Esophagus muscularis mucosa (tissue), 4 donors: ENCODE results near the gene DMWD. TPM values are rescaled to one million over a fixed set of nuclear protein-coding genes. Genes with fewer than 3 reads are reported as not detected.

Experiments used
- DNase-seq: peaks from one replicate; pipeline ENCODE4 v3.0.0-alpha.2; 2017; ENCODE audit errors: extremely low spot score
- H3K27ac ChIP-seq, 4 donors: fragments of 200-600 bp; sonication (generic); replicated peaks in 1 of 4; 1 replicate in 3 of 4; 2 replicates in 1 of 4; pipeline ENCODE4 v1.5.1; 2016 to 2019; ENCODE audit warnings: mild to moderate bottlenecking in 1 of 4
- H3K27me3 ChIP-seq, 4 donors: fragments of 200-600 bp; sonication (generic); one replicate each; pipeline versions ENCODE4 v1.5.1 to v1.6.0; 2016 to 2019
- H3K36me3 ChIP-seq, 4 donors: fragments of 200-600 bp; sonication (generic); one replicate each; pipeline ENCODE4 v1.5.1; 2016 to 2019
- H3K4me1 ChIP-seq, 4 donors: fragments of 200-600 bp; sonication (generic); one replicate each; pipeline ENCODE4 v1.5.1; 2016 to 2019
- H3K4me3 ChIP-seq, 4 donors: fragments of 200-600 bp; sonication (generic); 1 replicate in 2 of 4; 2 replicates in 2 of 4; pipeline ENCODE4 v1.5.1; 2016 to 2019; ENCODE audit warnings: mild to moderate bottlenecking in 4 of 4, moderate library complexity in 1 of 4
- H3K9me3 ChIP-seq, 4 donors: fragments of 200-600 bp; sonication (generic); 1 replicate in 3 of 4; 2 replicates in 1 of 4; pipeline ENCODE4 v1.5.1; 2016 to 2019
- EP300 ChIP-seq: sonication (generic); formaldehyde crosslinking; IDR thresholded peaks from one replicate; pipeline ENCODE4 v1.6.1; 2017; ENCODE audit warnings: antibody characterized with exemption
- POLR2A ChIP-seq: fragments of 450-650 bp; IDR thresholded peaks from one replicate; pipeline ENCODE4 v1.6.1; 2017; ENCODE audit warnings: antibody characterized with exemption, moderate library complexity, mild to moderate bottlenecking, low read depth
- POLR2AphosphoS5 ChIP-seq, 2 donors: sonication (generic); formaldehyde crosslinking; IDR thresholded peaks; one replicate each; pipeline ENCODE4 v1.6.1; 2017; ENCODE audit warnings: antibody characterized with exemption in 2 of 2
- WGBS: methylation state at CpG from one replicate; pipeline ENCODE4 v1.1.5; 2018; 5-methylcytosine and 5-hydroxymethylcytosine counted together
- intact Hi-C: fragments of 100-400 bp; cut with DNase I; formaldehyde crosslinking; loops from one replicate; pipeline ENCODE4 v1.15.1; 2023
- total RNA-seq, 4 donors: library from RNA; depleted of rRNA; stranded (reverse); fragments of >200 nt; gene quantifications; one replicate each; pipeline versions ENCODE4 v1.1.0 to v1.2.1, GENCODE V29; 2016
- TF ChIP-seq, protein P1 (sequence below), 3 experiments: fragments of 200-600 bp in 2 of 3; fragments of 450-650 bp in 1 of 3; sonication (generic) in 2 of 3; IDR thresholded peaks; one replicate each; pipeline ENCODE4 v1.5.1; 2017 to 2019; ENCODE audit warnings: antibody characterized with exemption in 3 of 3, mild to moderate bottlenecking in 2 of 3, moderate library complexity in 1 of 3

DMWD gene
- total RNA-seq, 4 donors from 2014 or later: 56.0 to 88.7 (median 63.3) TPM

DNA sequence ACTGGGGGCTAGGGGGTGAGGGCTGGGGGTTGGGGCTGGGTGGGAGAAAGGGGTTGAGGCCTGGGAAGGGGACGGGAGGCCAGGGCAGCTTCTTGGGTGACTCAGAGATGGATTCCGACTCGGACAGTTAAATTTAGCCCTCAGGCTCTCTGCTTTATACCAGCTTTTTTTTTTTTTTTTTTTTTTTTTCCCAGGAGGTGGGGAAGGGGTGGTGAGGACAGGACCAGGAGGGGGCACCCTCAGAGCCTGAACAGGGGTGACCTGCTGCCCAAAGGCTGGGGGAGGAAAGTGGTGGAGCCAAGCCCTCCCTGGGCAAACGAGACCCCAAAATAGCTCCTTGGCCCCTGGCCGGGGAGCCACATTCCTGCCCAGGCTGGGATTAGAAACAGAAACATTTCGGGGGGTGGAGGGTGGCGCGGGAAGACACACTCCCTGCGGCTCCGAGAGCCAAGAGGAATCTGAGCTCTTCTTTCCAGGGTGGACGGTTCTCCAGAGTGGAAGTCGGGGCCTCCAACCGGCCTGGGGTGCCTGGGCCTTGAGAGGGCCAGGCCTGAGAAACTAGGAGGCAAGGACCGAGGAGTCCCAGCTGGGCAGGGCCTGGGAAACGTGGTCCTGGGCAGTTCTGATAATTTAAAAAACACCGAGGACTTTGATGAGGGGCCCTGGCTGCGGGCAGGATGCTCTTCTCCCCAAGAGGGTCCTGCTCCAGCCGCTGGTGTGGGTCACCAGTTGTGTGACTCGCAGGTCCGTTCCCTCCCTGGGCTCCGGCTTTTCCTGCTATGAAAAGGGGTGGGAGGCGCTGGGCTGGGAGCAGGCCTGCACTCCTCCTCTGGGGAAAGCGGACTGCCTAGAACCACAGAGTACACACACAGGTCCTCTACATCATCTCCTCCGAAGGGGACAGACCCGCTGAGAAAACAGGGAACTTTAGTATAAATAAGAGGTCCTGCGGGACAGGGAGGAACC is 9.5 kb downstream of the DMWD start:
- no peak for DNase-seq
- peaks cover 63 to 89% (median 82%) of the 10 kb centered on the region in 4 donors for H3K4me1 ChIP-seq
- intact Hi-C loops: no loop called here
- no peaks in the 10 kb centered on the region for H3K9me3 ChIP-seq
- TF ChIP-seq EP300 (peak; percentile 54), POLR2A (no peak), POLR2AphosphoS5 (IDR thresholded peaks at IDR 0.05) (peak; percentile 83 to 92)
- TF ChIP-seq, protein P1, sequence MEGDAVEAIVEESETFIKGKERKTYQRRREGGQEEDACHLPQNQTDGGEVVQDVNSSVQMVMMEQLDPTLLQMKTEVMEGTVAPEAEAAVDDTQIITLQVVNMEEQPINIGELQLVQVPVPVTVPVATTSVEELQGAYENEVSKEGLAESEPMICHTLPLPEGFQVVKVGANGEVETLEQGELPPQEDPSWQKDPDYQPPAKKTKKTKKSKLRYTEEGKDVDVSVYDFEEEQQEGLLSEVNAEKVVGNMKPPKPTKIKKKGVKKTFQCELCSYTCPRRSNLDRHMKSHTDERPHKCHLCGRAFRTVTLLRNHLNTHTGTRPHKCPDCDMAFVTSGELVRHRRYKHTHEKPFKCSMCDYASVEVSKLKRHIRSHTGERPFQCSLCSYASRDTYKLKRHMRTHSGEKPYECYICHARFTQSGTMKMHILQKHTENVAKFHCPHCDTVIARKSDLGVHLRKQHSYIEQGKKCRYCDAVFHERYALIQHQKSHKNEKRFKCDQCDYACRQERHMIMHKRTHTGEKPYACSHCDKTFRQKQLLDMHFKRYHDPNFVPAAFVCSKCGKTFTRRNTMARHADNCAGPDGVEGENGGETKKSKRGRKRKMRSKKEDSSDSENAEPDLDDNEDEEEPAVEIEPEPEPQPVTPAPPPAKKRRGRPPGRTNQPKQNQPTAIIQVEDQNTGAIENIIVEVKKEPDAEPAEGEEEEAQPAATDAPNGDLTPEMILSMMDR (IDR thresholded peaks at IDR 0.05): no peak
- H3K27ac ChIP-seq: peak overlapping the region; percentile 94 to 97 (median 95)
- 30% methylated on average over 21 of the region's 26 CpGs for WGBS
- H3K36me3 ChIP-seq: peaks cover 16 to 46% (median 41%) of the 10 kb centered on the region in 4 donors
- peak overlapping the region; percentile 61 to 82 (median 78) for H3K4me3 ChIP-seq
- H3K27me3 ChIP-seq: no peaks in the 10 kb centered on the region

- no peaks in the 10 kb centered on the region for H3K27me3 ChIP-seq
Observed at GRCh38 chr19:45782162-45782691, 10.4 kb downstream of the DMWD start, which contains the start of gene DMPK. DMPK (minus strand) TSS chr19:45782490; CDS start chr19:45782352, 138 bp downstream.

DNA sequence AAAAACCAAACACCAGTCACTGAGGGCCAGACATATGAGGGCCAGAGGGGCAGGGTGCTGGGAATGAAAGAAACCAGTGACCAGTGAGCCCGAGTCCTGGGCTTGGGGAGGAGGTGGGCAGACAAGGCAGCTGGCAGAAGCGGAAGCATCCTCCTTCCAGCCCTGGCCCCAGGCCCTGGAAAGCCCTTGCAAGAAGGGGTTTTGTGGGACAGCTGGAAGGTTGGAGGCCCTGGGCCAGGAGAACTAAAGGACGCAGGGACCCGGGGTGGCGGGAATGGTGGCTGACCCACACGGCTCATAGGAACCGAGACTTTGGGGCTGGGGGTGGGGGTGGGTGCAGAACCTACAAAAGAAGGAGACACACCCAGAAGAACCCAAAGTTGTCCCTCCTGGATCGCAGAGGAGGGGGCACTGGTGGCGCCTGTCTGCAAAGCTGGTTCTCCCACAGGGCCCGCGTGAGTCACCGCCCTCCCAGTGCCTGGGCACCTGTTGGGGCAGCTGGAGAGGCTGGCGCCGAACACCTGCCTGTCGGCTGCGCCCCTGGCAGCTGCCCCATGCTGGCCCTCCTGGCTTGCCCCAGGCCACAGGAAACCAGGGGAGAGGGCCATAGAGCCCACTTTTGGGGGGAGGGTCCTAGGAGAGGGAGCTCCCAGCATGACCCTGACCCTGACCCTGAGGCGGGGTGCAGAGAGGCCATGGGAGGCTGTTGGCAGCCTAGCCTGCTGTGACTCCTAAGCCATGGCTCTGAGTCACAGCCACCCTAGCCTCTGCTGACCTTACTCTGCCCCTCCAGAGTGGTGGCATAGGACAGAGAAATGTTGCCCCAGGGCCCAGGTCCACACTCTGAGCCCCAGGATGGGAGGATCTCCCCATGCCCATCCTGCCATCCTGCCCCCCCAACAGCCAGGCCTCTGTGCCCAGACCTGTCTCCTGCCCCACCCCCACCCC is 11.2 kb downstream of the DMWD start:
- H3K4me3 ChIP-seq: peak overlapping the region; percentile 61 to 82 (median 78)
- TF ChIP-seq POLR2A: no peak
- no peak for TF ChIP-seq POLR2AphosphoS5 (IDR thresholded peaks at IDR 0.05)
- TF ChIP-seq, protein P1 (IDR thresholded peaks at IDR 0.05): no peak
- no peak for TF ChIP-seq EP300
- WGBS: 29% methylated on average over 12 of the region's 17 CpGs
- intact Hi-C loops: no loop called here
- DNase-seq: no peak
- H3K9me3 ChIP-seq: no peaks in the 10 kb centered on the region
- no peaks in the 10 kb centered on the region for H3K27me3 ChIP-seq
- peaks cover 63 to 92% (median 86%) of the 10 kb centered on the region in 4 donors for H3K4me1 ChIP-seq
- peaks cover 25 to 46% (median 41%) of the 10 kb centered on the region in 4 donors for H3K36me3 ChIP-seq
- peak overlapping the region; percentile 94 to 97 (median 95) for H3K27ac ChIP-seq

More at GRCh38 chr19:45782162-45782691, 10.4 kb downstream of the DMWD start, which contains the start of gene DMPK:
- peak within 1 kb of the TSS; percentile 61 to 82 (median 78) for H3K4me3 ChIP-seq
- peaks cover 63 to 98% (median 85%) of the 10 kb centered on the region in 4 donors for H3K4me1 ChIP-seq
- no peak for DNase-seq
- peak within 1 kb of the TSS; percentile 94 to 97 (median 95) for H3K27ac ChIP-seq
- peaks cover 24 to 46% (median 41%) of the 10 kb centered on the region in 4 donors for H3K36me3 ChIP-seq
- WGBS: 14% methylated on average over 4 of the region's 18 CpGs
- intact Hi-C loops: no loop called here
- H3K9me3 ChIP-seq: no peaks in the 10 kb centered on the region
- TF ChIP-seq, protein P1 (IDR thresholded peaks at IDR 0.05): no peak
- TF ChIP-seq POLR2AphosphoS5 (IDR thresholded peaks at IDR 0.05): peak; percentile 44 to 65
- TF ChIP-seq EP300: no peak
- no peak for TF ChIP-seq POLR2A

DNA sequence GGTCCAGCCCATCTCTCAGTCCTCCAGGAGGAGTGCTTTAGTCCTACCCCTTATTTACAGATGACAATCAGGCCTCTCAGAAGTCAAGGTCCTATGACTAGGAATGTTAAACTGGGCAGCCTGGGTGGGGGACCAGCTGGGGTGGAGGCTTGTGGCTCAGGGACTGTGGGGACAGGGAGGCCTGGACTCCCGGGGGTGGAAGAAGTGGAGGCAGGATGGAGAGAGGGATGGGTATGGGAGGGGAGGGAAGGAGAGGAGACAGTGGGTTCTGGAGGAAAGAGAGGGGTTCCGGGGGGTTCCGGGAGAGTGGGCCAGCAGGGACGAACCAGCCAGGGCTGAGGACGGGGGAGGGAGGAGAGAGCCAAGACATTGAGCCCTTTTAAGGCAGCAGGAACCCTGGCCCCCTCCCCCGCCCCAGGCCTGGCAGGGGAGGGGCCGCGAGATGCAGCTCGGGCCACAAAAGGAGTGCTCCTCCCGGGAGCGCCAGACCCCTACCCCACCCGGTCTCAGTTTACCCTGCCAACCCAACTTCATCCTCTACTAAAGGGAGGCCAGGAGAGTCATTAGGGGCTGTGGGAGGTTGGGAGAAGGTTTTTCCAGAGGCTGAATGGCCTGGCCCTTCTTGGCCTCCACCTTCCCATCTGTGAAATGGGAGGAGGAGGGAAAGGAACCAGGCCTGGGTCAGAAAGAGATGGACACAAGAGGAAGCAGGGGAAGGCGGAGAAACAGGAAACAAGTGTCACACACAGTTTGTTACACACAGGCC is 12.0 kb downstream of the DMWD start:
- Histone ChIP-seq H3K27ac (peak overlapping the region; percentile 94 to 97 (median 95)), H3K27me3 (no peaks in the 10 kb centered on the region), H3K4me1 (peaks cover 56 to 84% (median 80%) of the 10 kb centered on the region in 4 donors), H3K4me3 (peak overlapping the region; percentile 61 to 82 (median 78)), H3K9me3 (no peaks in the 10 kb centered on the region), H3K36me3 (peaks cover 26 to 41% (median 35%) of the 10 kb centered on the region in 4 donors)
- no peak for DNase-seq
- WGBS: 11% methylated on average over 8 of the region's 13 CpGs
- intact Hi-C loops: no loop called here
- no peak for TF ChIP-seq POLR2A
- TF ChIP-seq POLR2AphosphoS5 (IDR thresholded peaks at IDR 0.05): peak; percentile 32 to 65
